ENCODE results near the gene ASB1.

ASB1 gene
- 28.5 reads per million, percentile 55 among the genes with 10 or more reads in this experiment for total RNA-seq

GRCh38 chr2:238426568-238427434 is at the start of gene ASB1:
Gene ASB1 (plus strand): TSS chr2:238426927. CDS start chr2:238427071, 144 bp downstream.
- DNase-seq, result peak; percentile 66

GRCh38 chr2:238378230-238379095 is 48.3 kb upstream of the ASB1 start:
- DNase-seq, result no peak

GRCh38 chr2:238379096-238379810 is 47.5 kb upstream of the ASB1 start:
- DNase-seq, result no peak

- no peak for DNase-seq
Measured at GRCh38 chr2:238380336-238380735, 46.4 kb upstream of the ASB1 start.

- DNase-seq, result no peak
Measured at GRCh38 chr2:238380785-238381184, 45.9 kb upstream of the ASB1 start.

GRCh38 chr2:238381341-238382115 is 45.2 kb upstream of the ASB1 start:
- DNase-seq, result no peak

GRCh38 chr2:238382381-238382781 is 44.3 kb upstream of the ASB1 start:
- no peak for DNase-seq

- no peak for DNase-seq
Measured at GRCh38 chr2:238383135-238383534, 43.6 kb upstream of the ASB1 start.

- no peak for DNase-seq
Measured at GRCh38 chr2:238383743-238384380, 42.9 kb upstream of the ASB1 start.

- no peak for DNase-seq
Measured at GRCh38 chr2:238387332-238387731, 39.4 kb upstream of the ASB1 start.

GRCh38 chr2:238388794-238389193 is 37.9 kb upstream of the ASB1 start:
- DNase-seq, result no peak

- no peak for DNase-seq
Measured at GRCh38 chr2:238389988-238390589, 36.6 kb upstream of the ASB1 start.

GRCh38 chr2:238391042-238391689 is 35.6 kb upstream of the ASB1 start:
- no peak for DNase-seq

GRCh38 chr2:238396663-238397062 is 30.1 kb upstream of the ASB1 start:
- DNase-seq, result no peak

GRCh38 chr2:238397356-238397755 is 29.4 kb upstream of the ASB1 start:
- DNase-seq, result no peak

GRCh38 chr2:238398577-238398976 is 28.1 kb upstream of the ASB1 start:
- DNase-seq, result no peak

- no peak for DNase-seq
Measured at GRCh38 chr2:238399094-238399493, 27.6 kb upstream of the ASB1 start.

GRCh38 chr2:238401551-238401950 is 25.2 kb upstream of the ASB1 start:
- no peak for DNase-seq

- DNase-seq, result no peak
Measured at GRCh38 chr2:238403632-238404405, 22.9 kb upstream of the ASB1 start.

Measured in effector CD4-positive, alpha-beta T cell (primary cell).